HG03159 (cell line): ENCODE data around the gene GRIK5.

Experiments used
- ATAC-seq: cut with Tn5 transposase; IDR thresholded peaks from one replicate; pipeline ENCODE4 v1.9.1; 2021; ENCODE audit warnings: mild to moderate bottlenecking, moderate library complexity; ENCODE audit not compliant: unreplicated experiment

Gene GRIK5

GRCh38 chr19:42095142-42095813 is 25.3 kb upstream of the GRIK5 start:
- no peak for ATAC-seq

DNA sequence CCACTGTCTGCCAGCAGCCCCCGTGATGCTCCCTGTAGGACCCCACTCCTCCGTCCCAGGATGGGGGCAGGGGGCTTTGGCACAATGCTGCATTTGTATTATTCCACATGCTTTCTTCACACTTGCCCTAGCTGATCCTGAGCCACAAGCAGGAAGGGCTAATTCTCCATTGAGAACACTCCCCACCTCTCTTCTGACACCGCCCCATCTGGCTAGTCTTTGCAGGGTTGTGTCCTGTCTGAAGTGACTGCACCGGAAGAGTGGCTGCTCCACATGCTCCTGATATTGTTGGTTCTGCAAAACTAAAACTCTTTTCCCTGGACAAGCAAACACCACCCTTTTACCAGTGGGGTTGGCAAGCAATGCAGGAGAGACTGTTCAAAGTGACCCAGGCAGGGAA is 23.9 kb upstream of the GRIK5 start:
- ATAC-seq, result no peak

DNA sequence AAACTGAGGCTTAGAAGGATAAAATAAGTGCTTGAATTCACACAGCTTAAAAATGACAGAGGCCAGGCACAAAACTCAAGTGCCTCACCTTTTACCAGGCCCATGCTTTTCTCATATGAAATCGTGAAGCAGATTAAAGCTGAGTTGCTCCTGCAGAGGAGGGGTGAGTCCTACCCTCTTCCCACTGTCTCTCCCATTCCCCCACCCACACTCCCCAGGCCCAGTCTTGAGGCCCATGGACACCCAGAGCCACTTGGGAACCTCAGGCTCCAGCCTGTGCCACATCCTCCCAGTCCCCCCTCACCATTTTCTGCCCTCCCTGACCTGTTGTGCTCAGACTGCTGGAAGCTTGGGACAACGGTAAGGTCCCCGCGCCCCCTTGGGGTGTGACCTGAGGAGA is 23.5 kb upstream of the GRIK5 start:
- ATAC-seq, result no peak

GRCh38 chr19:42092350-42092749 is 22.3 kb upstream of the GRIK5 start:
- no peak for ATAC-seq

DNA sequence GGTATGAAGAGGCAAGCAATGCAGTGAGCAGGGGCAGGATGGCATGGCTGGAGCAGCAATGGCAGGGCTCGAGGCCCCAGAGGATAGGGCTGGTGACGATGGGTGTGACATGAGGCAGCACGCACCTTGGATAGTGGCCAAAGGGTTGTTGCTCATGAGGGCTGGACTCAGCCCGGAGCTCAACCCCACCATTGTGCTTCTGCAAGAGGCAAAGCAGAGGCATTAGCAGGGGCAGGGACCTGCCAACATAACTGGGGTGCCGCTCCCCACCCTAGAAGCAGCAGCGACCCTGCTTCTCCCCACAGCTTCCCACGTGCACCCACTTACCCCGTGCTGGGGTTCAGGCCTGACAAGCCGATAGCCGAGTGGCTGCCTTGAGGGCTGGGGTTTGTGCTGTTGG is 21.7 kb upstream of the GRIK5 start:
- no peak for ATAC-seq

GRCh38 chr19:42091300-42091699 is 21.3 kb upstream of the GRIK5 start:
- no peak for ATAC-seq

GRCh38 chr19:42090672-42091071 is 20.7 kb upstream of the GRIK5 start:
- no peak for ATAC-seq

GRCh38 chr19:42089772-42090171 is 19.8 kb upstream of the GRIK5 start:
- no peak for ATAC-seq

DNA sequence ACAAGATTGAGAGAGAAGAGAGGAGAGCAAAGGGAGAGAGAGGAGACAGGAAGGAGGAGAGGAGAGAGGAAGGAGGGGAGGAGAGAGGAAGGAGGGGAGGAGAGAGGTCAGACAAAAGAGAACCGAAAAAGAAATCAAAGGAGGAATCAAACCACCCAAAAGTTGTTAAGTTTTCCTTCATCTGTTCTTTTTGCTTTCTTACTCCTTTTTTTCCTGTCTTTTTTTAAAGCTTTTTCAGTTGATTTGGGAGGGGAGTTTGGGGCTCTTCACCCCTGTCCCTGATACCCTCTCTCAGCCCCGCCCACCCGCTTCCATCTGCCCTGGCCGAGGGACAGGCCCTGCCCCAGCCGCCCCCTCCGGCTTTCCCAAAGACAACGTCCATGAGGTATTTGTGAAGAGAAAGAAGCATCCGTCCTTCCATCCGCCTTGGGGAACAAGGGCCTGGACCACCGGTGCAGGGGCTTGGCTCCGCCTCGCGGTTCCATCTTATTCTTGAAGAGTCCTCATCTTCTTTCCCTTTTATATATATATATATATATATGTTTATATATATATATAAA is 19.3 kb upstream of the GRIK5 start:
- no peak for ATAC-seq

- ATAC-seq, result no peak
Measured at GRCh38 chr19:42088471-42089190, 18.6 kb upstream of the GRIK5 start.

DNA sequence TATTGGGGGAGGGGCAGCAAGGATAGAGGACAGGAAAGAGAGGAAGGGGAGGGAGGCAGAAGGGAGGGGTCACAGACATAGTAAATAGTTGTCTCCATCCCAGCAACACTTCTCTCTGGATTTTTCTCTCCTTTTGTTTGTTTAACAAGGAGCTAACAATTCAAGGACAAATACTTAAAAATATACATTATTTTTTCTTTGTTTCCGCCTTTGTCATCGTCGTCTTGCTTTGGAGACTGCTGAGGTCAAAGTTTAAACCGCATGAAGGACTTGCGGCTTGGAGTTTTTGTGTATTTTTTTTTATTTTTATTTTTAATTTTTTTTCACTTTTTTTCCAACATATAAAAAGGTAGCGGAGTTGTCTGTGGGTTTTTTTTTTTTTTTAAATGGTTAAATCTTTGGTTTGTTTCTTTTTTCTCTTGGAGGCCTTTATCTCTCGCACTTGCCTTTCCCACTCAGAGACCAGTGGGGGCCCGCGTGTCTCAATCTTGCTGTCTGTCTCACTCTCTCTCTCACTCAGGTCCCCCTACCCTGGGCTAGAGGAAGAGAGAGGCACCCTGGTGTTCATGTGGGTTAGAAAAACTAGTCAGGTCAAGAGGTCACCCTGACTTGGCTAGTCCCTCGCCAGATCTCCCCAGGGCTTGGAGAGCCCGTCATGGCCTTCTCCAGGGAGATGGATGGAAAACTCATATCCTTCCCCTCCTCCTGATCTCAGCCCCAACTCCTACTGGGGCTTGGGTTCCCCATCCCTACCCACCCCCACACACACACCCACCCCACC is 17.0 kb upstream of the GRIK5 start:
- ATAC-seq, result no peak

DNA sequence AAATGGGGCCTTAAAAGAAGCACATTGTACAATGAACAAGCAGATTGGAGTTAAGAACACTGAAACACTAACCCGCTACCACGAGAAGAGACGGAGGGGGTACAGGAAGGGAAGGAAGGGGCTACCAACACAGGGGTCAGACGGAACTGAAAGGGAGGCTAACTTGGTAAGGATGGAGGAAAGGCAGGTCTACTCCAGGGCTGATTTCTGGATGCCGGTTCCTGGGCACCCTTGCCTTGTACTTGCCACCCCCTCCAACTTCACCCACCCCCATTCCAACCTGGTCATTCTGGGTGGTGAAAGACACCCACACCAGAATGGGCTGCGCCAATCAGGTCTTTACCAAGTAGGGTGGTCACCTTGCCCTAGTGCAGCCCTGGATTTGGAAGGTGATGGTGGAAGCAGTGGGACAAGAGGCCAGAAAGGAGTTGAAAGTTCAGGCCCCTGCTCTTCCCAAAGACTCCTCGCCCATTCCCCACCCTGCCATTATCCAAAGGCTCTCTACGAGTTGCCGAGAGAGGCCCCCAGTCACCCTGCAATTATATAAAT is 16.3 kb upstream of the GRIK5 start:
- ATAC-seq, result no peak

DNA sequence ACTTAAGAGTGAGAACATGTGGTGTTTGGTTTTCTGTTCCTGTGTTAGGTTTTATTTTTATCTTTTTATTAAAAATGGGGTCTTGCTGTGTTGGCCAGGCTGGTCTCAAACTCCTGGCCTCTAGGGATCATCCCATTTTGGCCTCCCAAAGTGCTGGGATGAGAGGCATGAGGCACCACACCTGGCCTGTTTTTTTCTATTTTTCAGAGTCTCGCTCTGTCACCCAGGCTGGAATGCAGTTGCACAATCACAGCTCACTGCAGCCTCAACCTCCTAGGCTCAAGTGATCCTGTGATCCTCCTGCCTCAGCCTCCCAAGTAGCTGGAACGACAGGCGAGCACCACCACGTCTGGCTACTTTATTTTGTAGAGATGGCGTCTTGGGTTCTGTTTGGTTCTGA is 13.5 kb upstream of the GRIK5 start:
- ATAC-seq, result no peak

GRCh38 chr19:42081584-42082203 is 11.7 kb upstream of the GRIK5 start:
- no peak for ATAC-seq

DNA sequence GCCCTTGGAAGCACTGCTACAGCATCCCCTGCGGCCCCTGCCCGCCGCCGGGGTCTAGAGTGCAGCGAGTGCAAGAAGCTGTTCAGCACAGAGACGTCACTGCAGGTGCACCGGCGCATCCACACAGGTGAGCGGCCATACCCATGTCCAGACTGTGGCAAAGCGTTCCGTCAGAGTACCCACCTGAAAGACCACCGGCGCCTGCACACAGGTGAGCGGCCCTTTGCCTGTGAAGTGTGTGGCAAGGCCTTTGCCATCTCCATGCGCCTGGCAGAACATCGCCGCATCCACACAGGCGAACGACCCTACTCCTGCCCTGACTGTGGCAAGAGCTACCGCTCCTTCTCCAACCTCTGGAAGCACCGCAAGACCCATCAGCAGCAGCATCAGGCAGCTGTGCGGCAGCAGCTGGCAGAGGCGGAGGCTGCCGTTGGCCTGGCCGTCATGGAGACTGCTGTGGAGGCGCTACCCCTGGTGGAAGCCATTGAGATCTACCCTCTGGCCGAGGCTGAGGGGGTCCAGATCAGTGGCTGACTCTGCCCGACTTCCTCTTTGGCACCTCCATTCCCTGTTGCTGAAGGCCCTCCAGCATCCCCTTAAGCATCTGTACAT is 10.9 kb upstream of the GRIK5 start:
- ATAC-seq, result no peak

GRCh38 chr19:42079886-42080763 is 10.1 kb upstream of the GRIK5 start:
- no peak for ATAC-seq

- ATAC-seq, result no peak
Measured at GRCh38 chr19:42079276-42079669, 9.3 kb upstream of the GRIK5 start.

DNA sequence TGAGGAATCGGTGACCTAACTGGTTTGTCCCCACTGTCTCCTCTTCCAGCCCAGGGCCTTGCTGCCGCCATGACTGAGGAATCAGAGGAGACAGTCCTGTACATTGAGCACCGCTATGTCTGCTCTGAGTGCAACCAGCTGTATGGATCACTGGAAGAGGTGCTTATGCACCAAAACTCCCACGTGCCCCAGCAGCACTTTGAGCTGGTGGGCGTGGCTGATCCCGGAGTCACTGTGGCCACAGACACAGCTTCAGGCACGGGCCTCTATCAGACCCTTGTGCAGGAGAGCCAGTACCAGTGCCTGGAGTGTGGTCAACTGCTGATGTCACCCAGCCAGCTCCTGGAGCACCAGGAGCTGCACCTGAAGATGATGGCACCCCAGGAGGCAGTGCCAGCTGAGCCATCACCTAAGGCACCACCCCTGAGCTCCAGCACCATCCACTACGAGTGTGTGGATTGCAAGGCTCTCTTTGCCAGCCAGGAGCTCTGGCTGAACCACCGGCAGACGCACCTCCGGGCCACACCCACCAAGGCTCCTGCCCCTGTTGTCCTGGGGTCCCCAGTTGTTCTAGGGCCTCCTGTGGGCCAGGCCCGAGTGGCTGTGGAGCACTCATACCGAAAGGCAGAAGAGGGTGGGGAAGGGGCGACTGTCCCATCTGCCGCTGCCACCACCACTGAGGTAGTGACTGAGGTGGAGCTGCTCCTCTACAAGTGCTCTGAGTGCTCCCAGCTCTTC is 8.7 kb upstream of the GRIK5 start:
- no peak for ATAC-seq

GRCh38 chr19:42078058-42078457 is 8.1 kb upstream of the GRIK5 start:
- no peak for ATAC-seq
